Liver (tissue), 9 donors: ENCODE data around the gene HOXA1. TPM values are rescaled to one million over a fixed set of nuclear protein-coding genes. Genes with fewer than 3 reads are reported as not detected.

Experiments
- DNase-seq: peaks from one replicate; pipeline ENCODE4 v3.0.0-alpha.2; 2017; ENCODE audit warnings: low spot score
- H3K27ac ChIP-seq, 2 donors: one replicate each; pipeline ENCODE4 v1.7.0; 2013; ENCODE audit warnings: inconsistent platforms in 2 of 2, low read length in 2 of 2, control low read depth in 1 of 2, low read depth in 1 of 2, mild to moderate bottlenecking in 1 of 2
- H3K27me3 ChIP-seq, 4 donors: one replicate each; pipeline versions ENCODE4 v1.6.1 to v1.7.0; 2013; ENCODE audit warnings: low read length in 3 of 4, inconsistent platforms in 1 of 4, mild to moderate bottlenecking in 1 of 4, moderate library complexity in 1 of 4; ENCODE audit not compliant: control insufficient read depth in 4 of 4, insufficient read depth in 4 of 4
- H3K36me3 ChIP-seq, 4 donors: one replicate each; pipeline versions ENCODE4 v1.6.1 to v1.7.0; 2013; ENCODE audit warnings: low read length in 3 of 4, mild to moderate bottlenecking in 3 of 4, low read depth in 1 of 4, moderate library complexity in 1 of 4; ENCODE audit not compliant: control insufficient read depth in 4 of 4, insufficient read depth in 3 of 4
- H3K4me1 ChIP-seq, 4 donors: one replicate each; pipeline versions ENCODE4 v1.6.1 to v1.7.0; 2013; ENCODE audit warnings: low read length in 3 of 4, mild to moderate bottlenecking in 3 of 4, moderate library complexity in 1 of 4; ENCODE audit not compliant: control insufficient read depth in 4 of 4, insufficient read depth in 4 of 4
- H3K4me3 ChIP-seq, 3 donors: one replicate each; pipeline versions ENCODE4 v1.6.1 to v1.7.0; 2013; ENCODE audit warnings: low read length in 3 of 3, control low read depth in 1 of 3, low read depth in 1 of 3, mild to moderate bottlenecking in 1 of 3
- H3K9ac ChIP-seq, 2 donors: one replicate each; pipeline ENCODE4 v1.7.0; 2013; ENCODE audit warnings: low read length in 2 of 2, mild to moderate bottlenecking in 2 of 2, moderate library complexity in 2 of 2, control low read depth in 1 of 2, low read depth in 1 of 2
- H3K9me3 ChIP-seq, 4 donors: one replicate each; pipeline versions ENCODE4 v1.6.1 to v1.7.0; 2013; ENCODE audit warnings: low read length in 3 of 4; ENCODE audit not compliant: control insufficient read depth in 4 of 4
- ATF3 ChIP-seq: IDR thresholded peaks from 2 replicates; pipeline ENCODE4 v1.6.1; 2016; ENCODE audit warnings: antibody characterized with exemption
- CTCF ChIP-seq: fragments of 150-350 bp; IDR thresholded peaks from 2 replicates; pipeline ENCODE4 v1.5.1; 2017; ENCODE audit warnings: improper control_type of control experiment, low read depth, low read length; ENCODE audit not compliant: missing input control
- EGR1 ChIP-seq, 2 donors: IDR thresholded peaks; 2 replicates each; pipeline ENCODE4 v1.6.1; 2016 to 2018; ENCODE audit warnings: antibody characterized with exemption in 2 of 2, low read depth in 2 of 2
- FOXA1 ChIP-seq: IDR thresholded peaks from 2 replicates; pipeline ENCODE4 v1.6.1; 2016; ENCODE audit warnings: antibody characterized with exemption
- FOXA2 ChIP-seq: IDR thresholded peaks from 2 replicates; pipeline ENCODE4 v1.6.1; 2016; ENCODE audit warnings: antibody characterized with exemption
- GABPA ChIP-seq, 2 donors: IDR thresholded peaks in 1 of 2; conservative IDR thresholded peaks in 1 of 2; 2 replicates each; pipeline ENCODE4 v1.6.1; 2016; ENCODE audit warnings: antibody characterized with exemption in 2 of 2, mild to moderate bottlenecking in 1 of 2, moderate library complexity in 1 of 2
- HNF4A ChIP-seq, 2 donors: conservative IDR thresholded peaks; 2 replicates each; pipeline ENCODE4 v1.6.1; 2016; ENCODE audit warnings: antibody characterized with exemption in 2 of 2, mild to moderate bottlenecking in 2 of 2
- HNF4G ChIP-seq: IDR thresholded peaks from 2 replicates; pipeline ENCODE4 v1.6.1; 2016; ENCODE audit warnings: antibody characterized with exemption
- JUND ChIP-seq, 2 donors: IDR thresholded peaks; 2 replicates each; pipeline ENCODE4 v1.6.1; 2016; ENCODE audit warnings: antibody characterized with exemption in 2 of 2
- MAX ChIP-seq: IDR thresholded peaks from 2 replicates; pipeline ENCODE4 v1.6.1; 2016; ENCODE audit warnings: antibody characterized with exemption
- NR2F2 ChIP-seq: IDR thresholded peaks from 2 replicates; pipeline ENCODE4 v1.6.1; 2016; ENCODE audit warnings: antibody characterized with exemption
- RAD21 ChIP-seq, 2 donors: IDR thresholded peaks; 2 replicates each; pipeline ENCODE4 v1.6.1; 2016; ENCODE audit warnings: antibody characterized with exemption in 2 of 2, mild to moderate bottlenecking in 2 of 2
- RXRA ChIP-seq, 2 donors: IDR thresholded peaks; 2 replicates each; pipeline ENCODE4 v1.6.1; 2017 to 2018; ENCODE audit warnings: antibody characterized with exemption in 2 of 2, mild to moderate bottlenecking in 1 of 2
- SP1 ChIP-seq: IDR thresholded peaks from 2 replicates; pipeline ENCODE4 v1.6.1; 2018; ENCODE audit warnings: antibody characterized with exemption, mild to moderate bottlenecking
- TAF1 ChIP-seq: conservative IDR thresholded peaks from 2 replicates; pipeline ENCODE4 v1.6.1; 2016; ENCODE audit warnings: antibody characterized with exemption, mild to moderate bottlenecking
- YY1 ChIP-seq: IDR thresholded peaks from 2 replicates; pipeline ENCODE4 v1.6.1; 2016; ENCODE audit warnings: antibody characterized with exemption, mild to moderate bottlenecking
- WGBS: extraction: QIAGEN DNeasy Blood & Tissue Kit; methylation state at CpG from one replicate; pipeline ENCODE4 v1.1.7; 2013; 5-methylcytosine and 5-hydroxymethylcytosine counted together
- polyA plus RNA-seq, 2 donors: library from polyadenylated mRNA; stranded (reverse) in 1 of 2; unstranded in 1 of 2; fragments of 200-250 nt in 1 of 2; fragments of >200 nt in 1 of 2; fragmentation: Nextera tagmentation in 1 of 2; extraction: Ambion mirVana in 1 of 2; gene quantifications; one replicate each; pipeline versions ENCODE4 v1.2.1 to v1.2.3, GENCODE V29; 2013 to 2015
- total RNA-seq, 2 donors: library from RNA; depleted of rRNA; stranded (reverse); fragments of >200 nt; gene quantifications; one replicate each; pipeline ENCODE4 v1.2.3, GENCODE V29; 2014
- TF ChIP-seq, protein P1 (sequence below): IDR thresholded peaks from 2 replicates; pipeline ENCODE4 v1.6.1; 2016; ENCODE audit warnings: antibody characterized with exemption, mild to moderate bottlenecking
- TF ChIP-seq, protein P2 (sequence below): IDR thresholded peaks from 2 replicates; pipeline ENCODE4 v1.6.1; 2016; ENCODE audit warnings: antibody characterized with exemption
- donor health status: healthy.
- donor health status: healthy.
- donor health status: healthy.
- donor health status: healthy.
- donor health status: healthy.

Gene HOXA1
- total and polyA plus RNA-seq, 4 donors, result 0.08 to 0.28 (median 0.21) TPM

DNA sequence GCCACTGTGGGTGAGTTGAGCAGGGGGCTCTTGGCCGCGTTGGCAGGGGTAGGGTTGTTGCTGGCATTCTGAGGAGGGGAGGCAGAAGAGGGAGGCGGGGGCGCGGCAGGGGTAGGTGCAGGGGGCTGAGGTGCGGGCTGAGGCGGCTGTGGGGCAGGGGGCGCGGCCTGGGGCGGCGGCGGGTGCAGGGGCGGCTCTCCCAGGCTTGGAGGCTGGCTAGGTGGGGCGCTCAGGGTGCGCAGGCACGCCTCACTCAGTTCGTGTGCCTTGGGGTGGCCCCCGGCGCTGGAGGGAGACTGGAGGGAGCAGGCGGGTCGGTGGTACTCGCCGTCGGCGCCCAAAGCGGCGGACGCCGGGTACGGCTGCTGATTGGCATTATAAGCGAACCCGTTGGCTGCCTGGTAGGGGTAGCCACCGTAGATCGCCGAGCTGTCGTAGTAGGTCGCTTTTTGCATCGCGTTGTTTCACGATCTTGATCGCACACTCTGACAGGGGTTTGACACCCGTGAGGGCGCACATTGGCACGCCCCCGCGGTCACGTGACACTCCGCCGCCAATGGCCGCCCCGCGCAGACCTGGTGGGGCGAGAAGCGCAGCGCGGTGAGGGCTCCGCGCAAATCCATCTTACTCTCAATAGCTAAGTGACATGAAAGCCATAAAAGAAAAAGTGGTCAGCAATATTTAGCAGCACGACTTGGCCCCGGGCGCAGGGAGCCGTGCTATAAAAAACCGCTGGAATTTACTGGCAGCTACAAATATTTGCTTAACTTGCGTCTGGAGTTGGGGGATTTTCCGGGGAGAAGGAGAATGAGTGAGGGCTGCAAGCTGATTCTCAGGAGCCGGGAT is 14.6 kb upstream of the HOXA1 start:
- WGBS, result 29% methylated on average over 66 of the region's 66 CpGs
- no peak for DNase-seq
- H3K9me3 ChIP-seq, result no peaks in the 10 kb centered on the region
- H3K36me3 ChIP-seq, result no peaks in the 10 kb centered on the region
- peak overlapping the region in 1 of 2 donors; percentile 64 for H3K27ac ChIP-seq
- peaks cover 0 to 3% (median 2%) of the 10 kb centered on the region in 4 donors for H3K4me1 ChIP-seq
- TF ChIP-seq, protein P1, sequence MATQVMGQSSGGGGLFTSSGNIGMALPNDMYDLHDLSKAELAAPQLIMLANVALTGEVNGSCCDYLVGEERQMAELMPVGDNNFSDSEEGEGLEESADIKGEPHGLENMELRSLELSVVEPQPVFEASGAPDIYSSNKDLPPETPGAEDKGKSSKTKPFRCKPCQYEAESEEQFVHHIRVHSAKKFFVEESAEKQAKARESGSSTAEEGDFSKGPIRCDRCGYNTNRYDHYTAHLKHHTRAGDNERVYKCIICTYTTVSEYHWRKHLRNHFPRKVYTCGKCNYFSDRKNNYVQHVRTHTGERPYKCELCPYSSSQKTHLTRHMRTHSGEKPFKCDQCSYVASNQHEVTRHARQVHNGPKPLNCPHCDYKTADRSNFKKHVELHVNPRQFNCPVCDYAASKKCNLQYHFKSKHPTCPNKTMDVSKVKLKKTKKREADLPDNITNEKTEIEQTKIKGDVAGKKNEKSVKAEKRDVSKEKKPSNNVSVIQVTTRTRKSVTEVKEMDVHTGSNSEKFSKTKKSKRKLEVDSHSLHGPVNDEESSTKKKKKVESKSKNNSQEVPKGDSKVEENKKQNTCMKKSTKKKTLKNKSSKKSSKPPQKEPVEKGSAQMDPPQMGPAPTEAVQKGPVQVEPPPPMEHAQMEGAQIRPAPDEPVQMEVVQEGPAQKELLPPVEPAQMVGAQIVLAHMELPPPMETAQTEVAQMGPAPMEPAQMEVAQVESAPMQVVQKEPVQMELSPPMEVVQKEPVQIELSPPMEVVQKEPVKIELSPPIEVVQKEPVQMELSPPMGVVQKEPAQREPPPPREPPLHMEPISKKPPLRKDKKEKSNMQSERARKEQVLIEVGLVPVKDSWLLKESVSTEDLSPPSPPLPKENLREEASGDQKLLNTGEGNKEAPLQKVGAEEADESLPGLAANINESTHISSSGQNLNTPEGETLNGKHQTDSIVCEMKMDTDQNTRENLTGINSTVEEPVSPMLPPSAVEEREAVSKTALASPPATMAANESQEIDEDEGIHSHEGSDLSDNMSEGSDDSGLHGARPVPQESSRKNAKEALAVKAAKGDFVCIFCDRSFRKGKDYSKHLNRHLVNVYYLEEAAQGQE, result no peak
- no peak for TF ChIP-seq ATF3
- TF ChIP-seq HNF4G, result no peak
- TF ChIP-seq MAX, result no peak
- TF ChIP-seq RXRA (IDR thresholded peaks at IDR 0.05), result no peak
- no peak for TF ChIP-seq HNF4A (conservative IDR thresholded peaks at IDR 0.05)
- TF ChIP-seq GABPA (IDR thresholded peaks at IDR 0.05 in 1 of 2, conservative IDR thresholded peaks at IDR 0.05 in 1 of 2), result no peak
- no peak for TF ChIP-seq YY1
- TF ChIP-seq FOXA1, result no peak
- TF ChIP-seq, protein P2, sequence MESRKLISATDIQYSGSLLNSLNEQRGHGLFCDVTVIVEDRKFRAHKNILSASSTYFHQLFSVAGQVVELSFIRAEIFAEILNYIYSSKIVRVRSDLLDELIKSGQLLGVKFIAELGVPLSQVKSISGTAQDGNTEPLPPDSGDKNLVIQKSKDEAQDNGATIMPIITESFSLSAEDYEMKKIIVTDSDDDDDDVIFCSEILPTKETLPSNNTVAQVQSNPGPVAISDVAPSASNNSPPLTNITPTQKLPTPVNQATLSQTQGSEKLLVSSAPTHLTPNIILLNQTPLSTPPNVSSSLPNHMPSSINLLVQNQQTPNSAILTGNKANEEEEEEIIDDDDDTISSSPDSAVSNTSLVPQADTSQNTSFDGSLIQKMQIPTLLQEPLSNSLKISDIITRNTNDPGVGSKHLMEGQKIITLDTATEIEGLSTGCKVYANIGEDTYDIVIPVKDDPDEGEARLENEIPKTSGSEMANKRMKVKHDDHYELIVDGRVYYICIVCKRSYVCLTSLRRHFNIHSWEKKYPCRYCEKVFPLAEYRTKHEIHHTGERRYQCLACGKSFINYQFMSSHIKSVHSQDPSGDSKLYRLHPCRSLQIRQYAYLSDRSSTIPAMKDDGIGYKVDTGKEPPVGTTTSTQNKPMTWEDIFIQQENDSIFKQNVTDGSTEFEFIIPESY, result no peak
- no peak for TF ChIP-seq FOXA2
- TF ChIP-seq JUND (IDR thresholded peaks at IDR 0.05), result no peak
- TF ChIP-seq SP1, result no peak
- no peak for TF ChIP-seq EGR1 (IDR thresholded peaks at IDR 0.05; ENCODE audit: low read depth in 2 of 2)
- TF ChIP-seq NR2F2, result no peak
- TF ChIP-seq RAD21 (IDR thresholded peaks at IDR 0.05), result no peak
- no peak for TF ChIP-seq CTCF
- TF ChIP-seq TAF1, result no peak
- H3K9ac ChIP-seq, result no peak overlapping the region
- peaks cover 0 to 27% (median 4%) of the 10 kb centered on the region in 4 donors for H3K27me3 ChIP-seq
- no peak overlapping the region for H3K4me3 ChIP-seq
